Kidney (tissue), 14 donors: ENCODE data around the gene KATNB1. TPM values are rescaled to one million over a fixed set of nuclear protein-coding genes. Genes with fewer than 3 reads are reported as not detected.

Experiments
- DNase-seq, 5 donors: peaks; one replicate each; pipeline ENCODE4 v3.0.0-alpha.2; 2013 to 2020
- FAIRE-seq: peaks from 2 replicates; lab custom pipeline; 2012; peaks lifted over from hg19 to GRCh38; lab: Jason Lieb, UNC
- H3K27ac ChIP-seq, 2 donors: one replicate each; pipeline ENCODE4 v1.7.0; 2013; ENCODE audit warnings: low read depth in 2 of 2, low read length in 2 of 2, inconsistent platforms in 1 of 2
- H3K27me3 ChIP-seq: one replicate; pipeline ENCODE4 v1.7.1; 2013; ENCODE audit warnings: low read length, inconsistent platforms; ENCODE audit not compliant: control insufficient read depth, insufficient read depth
- H3K36me3 ChIP-seq, 3 donors: one replicate each; pipeline versions ENCODE4 v1.7.0 to v1.7.1; 2013; ENCODE audit warnings: low read length in 3 of 3, control low read depth in 1 of 3, inconsistent platforms in 1 of 3; ENCODE audit not compliant: insufficient read depth in 3 of 3, control insufficient read depth in 2 of 3
- H3K4me1 ChIP-seq, 3 donors: one replicate each; pipeline versions ENCODE4 v1.7.0 to v1.7.1; 2013; ENCODE audit warnings: low read length in 3 of 3, inconsistent platforms in 1 of 3, low read depth in 1 of 3; ENCODE audit not compliant: control insufficient read depth in 2 of 3, insufficient read depth in 2 of 3
- H3K4me3 ChIP-seq, 3 donors: one replicate each; pipeline versions ENCODE4 v1.7.0 to v1.8.1; 2013; ENCODE audit warnings: low read length in 3 of 3, control low read depth in 1 of 3, inconsistent platforms in 1 of 3
- H3K9ac ChIP-seq, 3 donors: one replicate each; pipeline versions ENCODE4 v1.7.0 to v1.7.1; 2013; ENCODE audit warnings: low read length in 3 of 3, control low read depth in 1 of 3, inconsistent platforms in 1 of 3
- H3K9me3 ChIP-seq, 3 donors: one replicate each; pipeline versions ENCODE4 v1.7.0 to v1.7.1; 2013; ENCODE audit warnings: low read length in 3 of 3, control low read depth in 1 of 3, inconsistent platforms in 1 of 3; ENCODE audit not compliant: control insufficient read depth in 2 of 3, insufficient read depth in 1 of 3
- CTCF ChIP-seq: IDR thresholded peaks from 3 replicates; pipeline ENCODE4 v1.5.1; 2012; ENCODE audit warnings: mild to moderate bottlenecking, moderate library complexity, borderline replicate concordance; ENCODE audit not compliant: insufficient read depth; ENCODE audit errors: extremely low read depth
- intact Hi-C: fragments of 100-400 bp; cut with DNase I; formaldehyde crosslinking; loops from one replicate; pipeline ENCODE4 v1.11.1; 2022
- polyA plus RNA-seq: library from polyadenylated mRNA; stranded (reverse); fragments of 350-450 nt; fragmentation: Illumina TruSeq; extraction: RNeasy Lipid Tissue Mini Kit (QIAGEN cat#74804); gene quantifications from one replicate; pipeline ENCODE4 v1.2.3, GENCODE V29; 2014; ENCODE audit warnings: low read depth, low replicate concordance; ENCODE audit not compliant: insufficient read depth
- total RNA-seq: library from RNA; stranded (reverse); fragmentation: NEBNext Ultra II Directional; extraction: Animal tissue kit (Norgen Biotek cat#: 25700); gene quantifications from one replicate; pipeline ENCODE4 v1.2.1, GENCODE V29; 2021
- donor health status: control.
- donor health status: control.
- donor health status: control.
- donor health status: control.
- donor health status: control.
- donor health status: DM: yes; HTN: yes; CAD: no.
- donor health status: Normal renal cell carcinoma (clear cell type).

The KATNB1 gene
- total and polyA plus RNA-seq, 2 donors from 2014 or later: 13.9 to 14.5 TPM

- no peaks in the 10 kb centered on the region for H3K27me3 ChIP-seq
- no peaks in the 10 kb centered on the region for H3K4me1 ChIP-seq
- DNase-seq (peak in 1 of 5 donors; percentile 71), FAIRE-seq (no peak)
- no peak overlapping the region for H3K4me3 ChIP-seq
- no peaks in the 10 kb centered on the region for H3K9me3 ChIP-seq
- H3K9ac ChIP-seq: no peak overlapping the region
- no peaks in the 10 kb centered on the region for H3K36me3 ChIP-seq
- H3K27ac ChIP-seq: no peak overlapping the region
- intact Hi-C loops: no loop called here
- no peak for TF ChIP-seq CTCF
These were observed 16.1 kb downstream of the KATNB1 start for GRCh38 chr16:57751539-57752202.

- no peaks in the 10 kb centered on the region for H3K36me3 ChIP-seq
These were observed 16.6 kb downstream of the KATNB1 start for GRCh38 chr16:57752203-57752580.

GRCh38 chr16:57752581-57753447 is 17.2 kb downstream of the KATNB1 start:
- TF ChIP-seq CTCF: no peak
- Histone ChIP-seq H3K27ac (no peak overlapping the region), H3K9me3 (no peaks in the 10 kb centered on the region), H3K4me1 (peaks cover 0 to 3% (median 0%) of the 10 kb centered on the region in 3 donors), H3K36me3 (no peaks in the 10 kb centered on the region), H3K9ac (no peak overlapping the region), H3K4me3 (no peak overlapping the region), H3K27me3 (no peaks in the 10 kb centered on the region)
- intact Hi-C loops: no loop called here
- FAIRE-seq: no peak
- DNase-seq: peak in 2 of 5 donors; percentile 38 to 69

More at GRCh38 chr16:57752203-57752580, 16.6 kb downstream of the KATNB1 start:
- intact Hi-C loops: no loop called here
- no peaks in the 10 kb centered on the region for H3K27me3 ChIP-seq
- no peak for TF ChIP-seq CTCF
- FAIRE-seq: no peak
- H3K4me3 ChIP-seq: no peak overlapping the region
- no peak overlapping the region for H3K27ac ChIP-seq
- no peak overlapping the region for H3K9ac ChIP-seq
- no peaks in the 10 kb centered on the region for H3K9me3 ChIP-seq
- peak in 1 of 5 donors; percentile 67 for DNase-seq
- no peaks in the 10 kb centered on the region for H3K4me1 ChIP-seq
